ENCODE measurements around the gene ASPSCR1. TPM values are rescaled to one million over a fixed set of nuclear protein-coding genes. Genes with fewer than 3 reads are reported as not detected.
A peak's percentile ranks its signal among the peaks of the same experiment; 100 is the strongest.

The ASPSCR1 gene
- total RNA-seq, 1 experiment from 2014 or later = 51.0 TPM

DNA sequence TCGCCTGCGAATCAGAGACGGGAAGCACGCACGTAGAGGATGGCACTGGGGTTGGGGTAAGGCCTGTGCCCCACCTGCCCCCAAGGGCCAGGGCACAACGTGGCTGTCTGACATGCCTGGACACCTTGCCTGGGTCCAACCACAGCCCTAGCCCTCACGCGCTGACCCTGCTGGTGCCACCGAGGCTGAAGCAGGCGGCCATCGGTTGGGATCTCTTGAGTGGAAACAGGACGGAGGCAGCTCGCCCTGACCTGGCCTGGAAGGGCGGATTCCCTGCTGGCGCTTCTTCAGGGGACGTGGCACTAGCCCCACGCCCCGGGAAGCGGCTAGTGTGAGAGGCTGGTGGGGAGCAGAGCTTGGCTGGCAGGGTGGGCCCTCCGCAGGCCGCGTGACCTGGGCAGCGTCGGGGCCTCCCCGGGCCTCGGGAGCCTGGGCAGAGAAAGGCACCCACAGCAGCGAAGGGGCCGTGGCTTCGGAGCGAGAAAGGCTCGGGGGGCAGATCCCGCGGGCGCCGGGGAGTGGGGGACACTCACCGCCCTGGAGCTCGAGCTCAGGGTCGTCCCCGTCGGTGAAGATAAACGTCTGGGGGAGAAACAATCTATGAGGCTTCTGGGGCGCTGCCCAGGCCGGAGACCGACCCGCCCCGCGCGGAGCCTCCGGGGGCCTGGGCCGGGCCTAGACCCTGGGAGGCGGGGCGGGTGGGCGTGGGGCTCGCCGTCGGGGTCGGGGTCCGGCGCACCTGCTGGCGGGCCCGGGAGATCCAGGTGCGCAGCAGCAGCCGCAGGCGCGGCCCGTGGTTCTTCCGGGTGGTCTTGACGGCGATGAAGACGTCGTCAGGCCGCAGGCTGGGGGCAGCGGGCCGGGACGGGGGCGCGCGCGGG lies 73.6 kb downstream of the ASPSCR1 start:
- no peaks in the 10 kb centered on the region for H3K9me2 ChIP-seq (ENCODE audit: insufficient read depth)
- H3K27me3 ChIP-seq (ENCODE audit: insufficient read depth, low read length) = no peaks in the 10 kb centered on the region
- CTCF ChIA-PET = interaction anchor here (1.5 kb wide), 1 partner anchor 13 kb away, joined by 10 read pairs; the partner anchor contains the start of gene DCXR
- peak overlapping the region; percentile 81 for H3K27ac ChIP-seq (ENCODE audit: low read depth, low read length)
- H3K79me2 ChIP-seq (ENCODE audit: insufficient read depth, low read length) = peaks cover 41% of the 10 kb centered on the region
- peaks cover 13 to 34% of the 10 kb centered on the region in 2 experiments; a peak in 3 of 4 replicates for H3K4me1 ChIP-seq (ENCODE audit: control insufficient read depth in 1 of 2, insufficient read depth in 2 of 2, low read length in 2 of 2)
- BruUV-seq (replicated peaks) = no TSS peak
- POLR2A ChIA-PET = interaction anchor here (0.7 kb wide), 1 partner anchor 13 kb away, joined by 4 read pairs; the partner anchor contains the start of gene DCXR
- H3K9ac ChIP-seq (ENCODE audit: low read length) = peak overlapping the region; percentile 87
- no peak for TF ChIP-seq REST (IDR thresholded peaks at IDR 0.05; ENCODE audit: low read depth)
- peak; percentile 56; the same call in 1 of the 2 replicates for TF ChIP-seq ZFX (IDR thresholded peaks at IDR 0.05)
- RAD21 ChIA-PET (ENCODE audit: low non-redundant PET in 1 of 2, low total read pairs in 2 of 2, uncharacterized antibody in 2 of 2, unreplicated experiment in 2 of 2) = no interaction called here
- no peak overlapping the region for H2AFZ ChIP-seq (ENCODE audit: low read depth, low read length, poor library complexity, severe bottlenecking)
- no peaks in the 10 kb centered on the region for H3K9me3 ChIP-seq (ENCODE audit: control insufficient read depth in 1 of 2, insufficient read depth in 1 of 2, low read depth in 1 of 2, low read length in 2 of 2)
- intact Hi-C loops (cut with micrococcal nuclease) = no loop called here
- ATAC-seq = peak; percentile 28
- peaks cover 14 to 32% of the 10 kb centered on the region in 2 experiments; a peak in 2 of 4 replicates for H3K36me3 ChIP-seq (ENCODE audit: control insufficient read depth in 1 of 2, insufficient read depth in 2 of 2, low read length in 2 of 2)
- H4K20me1 ChIP-seq (ENCODE audit: insufficient read depth) = no peaks in the 10 kb centered on the region
- peak overlapping the region; percentile 100 for H3K4me2 ChIP-seq (ENCODE audit: low read length)
- H3K4me3 ChIP-seq (replicated peaks in 1 of 2; ENCODE audit: low read depth in 1 of 2, low read length in 2 of 2) = peak overlapping the region; percentile 94 to 99
- DNase-seq (ENCODE audit: low read depth, low spot score) = no peak

All from HCT116 (cell line).